GM18870 (cell line): Measurements from ENCODE around the gene SHROOM2.

Experiments used
- ATAC-seq: cut with Tn5 transposase; IDR thresholded peaks from one replicate; pipeline ENCODE4 v1.9.1; 2021; ENCODE audit warnings: moderate library complexity; ENCODE audit not compliant: unreplicated experiment

Gene SHROOM2

GRCh38 chrX:9997041-9997440, 210.8 kb downstream of the SHROOM2 start:
- no peak for ATAC-seq

DNA sequence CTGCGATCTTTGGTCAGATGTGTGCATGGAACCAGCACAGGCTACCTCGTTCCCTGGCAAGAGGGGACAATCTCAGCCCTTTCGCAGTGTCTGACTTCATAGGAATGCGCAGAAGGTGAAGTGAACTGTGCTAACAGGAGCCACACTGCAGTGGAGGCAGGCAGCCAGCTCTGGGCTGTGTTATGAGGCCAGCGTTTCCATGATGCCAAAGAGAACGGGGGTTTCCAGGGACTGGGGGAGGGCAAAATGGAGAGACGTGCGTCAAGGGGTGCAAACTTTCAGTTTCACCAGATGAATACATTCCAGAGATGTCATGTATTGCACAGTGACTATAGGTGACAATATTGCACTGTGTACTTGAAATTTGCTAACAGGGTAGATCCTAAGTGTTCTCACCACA, 211.3 kb downstream of the SHROOM2 start:
- no peak for ATAC-seq
